Ureter (tissue), 1 donor: Measurements from ENCODE around the gene MOGAT2. TPM values are rescaled to one million over a fixed set of nuclear protein-coding genes. Genes with fewer than 3 reads are reported as not detected.

Source experiments
- DNase-seq: peaks from one replicate; pipeline ENCODE4 v3.0.0-alpha.2; 2020; ENCODE audit warnings: low spot score
- total RNA-seq: library from RNA; stranded (reverse); gene quantifications from one replicate; pipeline ENCODE4 v1.2.4, GENCODE V29; 2023
- donor health status: DM: yes; HTN: yes; CAD: no.

Gene MOGAT2
- total RNA-seq, 1 donor from 2014 or later = 8.2 TPM

DNA sequence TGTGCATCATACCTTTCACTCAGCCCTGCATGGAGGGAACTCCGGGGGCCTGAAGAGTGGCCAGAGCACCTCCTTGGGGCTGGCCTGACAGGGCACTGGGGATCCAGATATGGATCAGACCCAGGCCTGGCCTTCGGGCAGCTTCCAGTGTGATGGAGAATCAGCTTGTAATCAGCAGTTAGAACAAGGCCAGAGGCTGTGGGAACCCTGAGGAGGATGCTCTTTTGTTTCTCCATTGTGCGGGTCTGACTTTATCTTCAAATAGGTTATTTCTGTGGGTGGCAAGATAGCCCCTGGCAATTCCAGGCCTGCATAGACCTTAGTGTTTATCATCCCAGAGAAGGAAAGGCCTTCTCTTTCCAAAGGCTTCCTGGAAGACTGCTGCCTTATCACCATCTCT, 63.2 kb downstream of the MOGAT2 start:
- DNase-seq = no peak

DNA sequence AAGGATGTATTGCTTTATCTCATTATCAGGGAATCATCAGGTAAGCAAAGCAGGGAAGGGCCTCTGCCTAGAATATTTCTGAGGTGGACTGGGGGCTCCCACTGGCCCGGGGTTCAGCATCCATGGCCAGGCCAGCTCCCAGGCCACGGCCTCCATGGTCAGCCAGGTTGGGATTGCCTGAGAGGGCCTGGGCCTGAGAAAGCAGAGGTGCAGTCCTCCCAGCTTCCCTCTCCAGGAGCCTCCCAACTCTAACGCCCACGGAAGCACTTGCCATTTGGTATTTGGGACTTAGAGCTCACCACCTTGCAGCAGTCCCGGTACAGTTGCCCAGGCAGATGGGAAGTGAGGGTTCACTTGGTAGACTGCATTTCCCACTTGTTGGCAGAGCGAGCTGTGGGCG, 63.7 kb downstream of the MOGAT2 start:
- DNase-seq = no peak

DNA sequence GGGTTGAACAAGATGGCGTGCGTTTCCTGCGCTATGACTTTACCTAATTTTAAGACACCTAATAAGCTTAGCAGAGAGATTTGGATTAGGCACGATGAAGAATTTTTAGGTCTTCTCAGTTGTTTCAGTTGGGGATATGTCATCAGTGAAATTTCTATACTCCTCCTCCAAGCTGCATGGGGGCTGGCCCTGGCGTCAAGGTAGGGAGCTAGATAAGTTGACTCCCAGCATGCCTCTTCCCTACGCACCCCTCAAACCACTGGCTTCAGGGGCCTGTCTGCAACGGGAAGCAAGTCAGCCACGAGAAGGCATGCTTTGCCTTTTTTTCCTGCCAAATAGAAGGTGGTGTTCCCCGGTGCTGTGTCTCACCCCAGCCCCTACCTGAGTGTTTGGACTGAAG, 64.2 kb downstream of the MOGAT2 start:
- DNase-seq = no peak

Other genes with a start within 250 kb of the MOGAT2 start
- gene GDPD5, start 191.9 kb upstream of the MOGAT2 start, total RNA-seq = 14.9 TPM
- 109 TPM for gene SERPINH1, start 155.6 kb upstream of the MOGAT2 start, total RNA-seq
- gene MAP6, start 48.8 kb upstream of the MOGAT2 start, total RNA-seq = 13.5 TPM
- gene DGAT2, start 50.9 kb downstream of the MOGAT2 start, total RNA-seq = 24.0 TPM
- gene UVRAG, start 97.4 kb downstream of the MOGAT2 start, total RNA-seq = 33.6 TPM